GM12892 (cell line): Measurements from ENCODE around the gene PRKN.

Experiments
- DNase-seq: peaks from one replicate; pipeline ENCODE4 v3.0.0; 2011; ENCODE audit not compliant: insufficient read length
- FAIRE-seq: peaks from 2 replicates; lab custom pipeline; 2011; peaks lifted over from hg19 to GRCh38; lab: Jason Lieb, UNC
- POLR2A ChIP-seq: IDR thresholded peaks from 2 replicates; pipeline ENCODE4 v1.6.1; 2011; ENCODE audit warnings: low read depth, low read length, control low read depth
- POLR2AphosphoS5 ChIP-seq: IDR thresholded peaks from 2 replicates; pipeline ENCODE4 v1.6.1; 2011; ENCODE audit warnings: low read depth, low read length, control low read depth
- TAF1 ChIP-seq: IDR thresholded peaks from 2 replicates; pipeline ENCODE4 v1.6.1; 2011; ENCODE audit warnings: low read depth, mild to moderate bottlenecking, control low read depth, low read length, borderline replicate concordance

PRKN gene

DNA sequence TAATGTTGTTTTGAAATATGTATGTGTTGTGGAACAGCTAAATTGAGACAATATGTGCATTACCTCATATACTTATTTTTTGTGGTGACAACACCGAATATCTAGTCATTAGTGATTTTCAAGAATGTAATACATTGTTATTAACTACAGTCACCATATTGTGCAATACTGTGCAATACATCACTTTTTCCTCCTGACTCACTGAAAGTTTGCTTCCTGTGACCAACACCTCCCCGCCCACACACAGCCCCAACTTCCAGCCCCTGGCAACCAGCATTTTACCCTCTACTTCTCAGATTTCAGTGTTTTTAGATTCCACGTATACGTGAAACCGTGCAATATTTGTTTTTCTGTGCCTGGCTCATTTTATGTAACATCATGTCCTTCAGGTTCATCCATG, 627.9 kb downstream of the PRKN start:
- DNase-seq (no peak), FAIRE-seq (no peak)
- TF ChIP-seq POLR2AphosphoS5 (no peak), POLR2A (no peak), TAF1 (no peak)

DNA sequence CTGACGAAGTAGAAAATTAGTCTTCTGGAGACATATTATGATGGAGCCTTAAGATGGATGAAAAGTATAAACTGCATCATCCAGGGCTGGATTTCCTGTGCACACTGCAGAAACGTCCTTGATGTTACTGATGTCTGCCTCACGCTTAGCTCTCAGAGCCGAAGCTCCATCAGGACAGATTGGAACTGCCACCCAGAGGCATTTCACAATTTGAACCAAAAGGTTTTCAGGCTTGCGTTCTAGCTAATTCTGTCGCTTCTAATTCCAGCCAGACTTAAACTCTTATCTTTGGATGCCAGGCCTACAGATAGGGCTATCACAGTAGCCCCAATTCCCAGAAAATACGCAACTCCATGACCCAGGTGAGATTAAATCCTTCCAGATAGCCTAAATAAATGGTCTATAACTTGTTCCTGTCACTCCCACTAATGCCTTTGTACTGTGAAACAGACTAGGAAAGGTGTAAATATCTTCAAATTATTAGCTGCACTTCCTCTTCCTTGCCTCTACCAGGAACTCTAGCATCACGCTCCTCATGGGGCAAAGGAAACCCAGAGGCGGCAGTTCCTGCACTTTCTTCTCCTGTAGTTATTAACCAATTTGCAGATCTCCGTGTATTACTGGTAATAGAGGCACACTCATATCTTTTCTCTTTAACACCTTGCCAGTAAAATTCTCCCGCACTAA, 634.6 kb downstream of the PRKN start:
- no peak for FAIRE-seq
- no peak for TF ChIP-seq POLR2A
- no peak for TF ChIP-seq POLR2AphosphoS5
- TF ChIP-seq TAF1, result no peak
- no peak for DNase-seq

DNA sequence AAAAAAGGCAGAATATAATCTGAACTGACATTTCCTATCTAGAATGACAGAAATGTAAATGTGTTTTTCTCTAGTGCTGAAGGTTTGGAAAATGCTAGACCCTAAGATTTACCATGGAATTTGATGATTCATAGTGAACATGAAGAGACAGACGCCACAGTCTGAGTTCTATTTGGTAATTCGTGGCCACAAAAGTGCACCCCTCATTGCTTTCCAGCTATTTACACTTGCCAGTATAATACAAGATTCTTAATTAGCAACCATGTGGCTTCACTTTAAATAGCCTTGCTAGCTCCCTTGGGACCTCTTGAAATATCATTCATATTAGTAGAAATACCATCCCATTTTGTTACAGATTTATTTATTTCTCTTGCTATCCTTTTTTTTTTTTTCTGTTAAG, 636.8 kb downstream of the PRKN start:
- DNase-seq (no peak), FAIRE-seq (no peak)
- TF ChIP-seq TAF1 (no peak), POLR2AphosphoS5 (no peak), POLR2A (no peak)

DNA sequence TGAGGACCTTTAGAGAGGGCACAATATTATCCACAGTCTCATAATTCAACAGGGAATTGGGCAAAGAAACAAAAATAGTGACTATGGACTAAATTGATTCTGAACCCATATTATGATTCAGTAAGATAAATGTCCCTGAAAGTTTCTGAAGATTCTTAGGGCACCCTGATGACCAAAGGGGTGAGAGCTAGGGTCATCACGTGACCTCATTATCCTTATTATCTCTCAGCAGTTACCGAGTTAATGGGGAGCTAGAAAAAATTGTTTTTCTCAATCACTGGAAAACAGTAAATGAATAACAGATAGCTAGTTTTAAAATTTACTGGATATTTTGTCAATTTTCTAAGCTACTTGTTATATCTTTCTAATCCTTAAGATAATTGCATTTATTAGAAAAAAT, 639.5 kb downstream of the PRKN start:
- no peak for TF ChIP-seq POLR2AphosphoS5
- DNase-seq, result no peak
- no peak for FAIRE-seq

DNA sequence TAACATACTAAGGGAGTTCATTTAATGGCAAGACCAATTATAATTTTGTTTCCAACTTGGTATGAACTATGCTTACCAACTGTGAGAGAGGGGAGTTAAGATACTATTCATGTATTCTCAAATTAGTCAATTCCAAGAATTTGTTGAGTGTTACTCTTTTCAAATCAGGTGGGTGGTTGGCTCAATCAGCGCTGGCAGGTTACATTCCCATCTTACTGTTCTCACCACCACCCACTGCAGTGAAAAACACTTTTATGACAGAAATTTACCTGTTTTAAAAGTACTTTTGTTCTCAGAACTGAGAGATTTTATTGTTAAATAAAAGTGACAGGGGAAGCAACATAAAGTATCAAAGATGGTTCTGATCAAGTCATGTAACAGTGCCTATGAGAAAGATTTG, 642.0 kb downstream of the PRKN start:
- no peak for DNase-seq
- TF ChIP-seq POLR2A (no peak), POLR2AphosphoS5 (no peak), TAF1 (no peak)
- FAIRE-seq, result no peak

DNA sequence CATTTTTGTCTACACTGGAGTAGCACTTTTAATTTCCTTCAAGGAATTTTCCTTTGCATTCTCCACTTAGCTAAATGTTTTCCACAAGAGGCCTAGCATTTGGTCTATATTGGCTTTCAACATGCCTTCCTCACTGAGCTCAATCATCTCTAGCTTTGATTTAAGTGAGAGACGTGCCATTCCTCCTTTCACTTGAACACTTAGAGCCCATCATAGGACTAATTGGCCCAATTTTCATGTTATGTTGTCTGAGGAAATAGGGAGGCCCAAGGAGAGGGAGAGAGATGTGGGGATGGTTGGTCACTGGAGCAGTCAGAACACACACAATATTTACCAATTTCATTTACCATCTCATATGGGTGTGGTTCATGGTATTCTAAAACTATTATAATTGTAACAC, 645.0 kb downstream of the PRKN start:
- TF ChIP-seq POLR2AphosphoS5, result no peak
- no peak for TF ChIP-seq TAF1
- FAIRE-seq (no peak), DNase-seq (no peak)

DNA sequence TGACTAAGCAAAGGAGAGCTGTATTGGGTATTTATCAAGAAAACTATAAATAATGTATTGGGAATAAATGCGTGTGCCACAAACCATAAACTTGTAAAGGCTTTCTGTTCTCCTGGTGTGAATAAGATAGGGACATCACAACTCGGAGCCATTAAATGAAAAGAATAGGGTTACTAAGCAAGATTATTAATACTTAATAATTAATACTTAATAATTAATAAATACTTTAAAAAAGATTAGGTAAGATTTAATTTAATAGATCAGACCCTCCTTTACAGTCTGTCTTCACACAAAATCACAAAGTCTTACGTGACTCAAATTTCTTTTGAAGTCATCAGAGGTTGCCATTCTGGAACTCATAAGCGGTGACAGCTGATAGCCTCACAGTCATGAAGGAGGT, 648.9 kb downstream of the PRKN start:
- DNase-seq, result no peak
- FAIRE-seq, result no peak
- TF ChIP-seq TAF1 (no peak), POLR2A (no peak), POLR2AphosphoS5 (no peak)

DNA sequence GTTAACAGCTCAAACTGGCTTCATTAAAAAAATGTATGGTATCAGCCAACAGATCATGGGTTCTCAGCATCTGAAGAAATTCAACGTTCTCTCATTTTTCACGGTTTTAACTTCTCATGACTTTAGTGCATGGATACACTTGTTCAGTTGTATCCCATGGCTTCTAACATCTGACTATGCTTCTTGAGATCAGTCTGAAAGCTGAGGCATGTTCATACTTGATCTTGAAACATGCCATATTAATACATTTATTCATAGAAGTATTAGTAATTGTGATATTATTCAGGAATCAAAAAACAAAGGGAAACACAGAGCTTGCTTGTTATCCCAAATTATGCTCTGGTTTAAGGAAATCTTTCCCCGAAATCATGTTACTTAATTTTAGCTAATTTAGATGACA, 649.4 kb downstream of the PRKN start:
- DNase-seq, result no peak
- FAIRE-seq, result no peak
- TF ChIP-seq TAF1 (no peak), POLR2A (no peak), POLR2AphosphoS5 (no peak)

DNA sequence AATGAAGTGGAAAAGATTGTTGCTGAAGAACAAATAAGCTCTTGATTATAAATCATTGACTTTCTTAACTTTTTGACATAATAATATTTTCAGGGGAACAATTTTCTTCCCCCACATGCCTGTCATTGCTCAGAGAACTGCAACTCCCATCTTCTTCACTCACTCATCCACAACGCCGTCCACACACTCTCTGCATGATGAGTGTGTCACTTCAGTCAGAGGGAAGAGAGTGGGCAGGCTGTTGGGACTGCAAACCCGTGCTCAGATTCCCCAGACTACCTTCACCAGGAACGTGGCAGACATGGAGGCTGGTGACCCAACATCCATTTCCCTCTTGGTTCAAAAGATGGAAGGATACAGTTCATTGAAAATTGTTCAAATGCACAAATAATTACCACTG, 650.8 kb downstream of the PRKN start:
- TF ChIP-seq TAF1, result no peak
- no peak for TF ChIP-seq POLR2A
- TF ChIP-seq POLR2AphosphoS5, result no peak
- FAIRE-seq, result no peak

DNA sequence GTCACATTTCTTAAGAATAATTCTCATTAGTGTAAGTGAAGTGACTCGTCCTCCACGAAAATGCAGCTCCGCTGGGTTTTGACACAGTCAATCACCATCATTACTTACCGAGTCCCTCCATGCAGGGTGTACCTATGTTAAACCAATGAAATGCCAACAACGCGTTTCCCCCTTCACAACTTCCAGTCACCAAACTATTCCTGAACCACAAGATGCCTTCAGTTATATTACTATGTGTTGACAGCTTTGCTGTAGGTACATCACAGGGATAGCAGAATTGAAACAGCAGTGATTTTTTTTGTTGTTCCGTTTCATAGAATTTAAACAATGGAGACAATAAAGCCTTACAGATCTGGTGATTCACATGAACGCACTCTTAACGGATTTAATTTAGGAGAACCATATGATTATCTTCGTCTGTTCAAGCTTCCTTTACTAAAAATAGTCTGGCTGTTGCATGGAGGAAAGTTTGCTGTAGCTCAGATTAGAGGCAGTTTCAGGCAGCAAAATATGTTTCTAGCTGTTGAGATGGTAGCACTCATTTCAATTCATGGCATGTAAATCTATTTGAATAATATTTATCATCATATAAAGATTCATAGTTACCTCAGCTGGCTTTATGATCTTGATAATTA, 652.8 kb downstream of the PRKN start:
- no peak for DNase-seq
- TF ChIP-seq TAF1 (no peak), POLR2AphosphoS5 (no peak), POLR2A (no peak)
- no peak for FAIRE-seq

More for the DNA sequence above, 650.8 kb downstream of the PRKN start:
- no peak for DNase-seq

DNA sequence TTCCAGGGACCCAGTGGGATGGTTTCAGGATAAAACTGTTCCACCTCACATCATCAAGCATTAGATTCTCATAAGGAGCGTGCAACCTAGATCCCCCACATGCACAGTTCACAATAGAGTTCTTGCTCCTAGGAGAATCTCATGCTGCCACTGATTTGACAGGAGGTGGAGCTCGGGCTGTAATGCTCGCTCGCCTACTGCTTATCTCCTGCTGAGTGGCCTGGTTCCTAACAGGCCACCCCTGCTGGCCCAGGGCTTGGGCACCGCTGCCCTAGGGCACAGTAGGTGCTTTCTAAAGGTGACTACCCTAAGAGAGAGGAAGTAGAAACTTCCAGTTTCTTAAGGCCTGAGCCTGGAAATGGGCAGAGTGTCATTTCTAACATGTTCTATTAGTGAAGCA, 656.9 kb downstream of the PRKN start:
- DNase-seq (no peak), FAIRE-seq (no peak)

DNA sequence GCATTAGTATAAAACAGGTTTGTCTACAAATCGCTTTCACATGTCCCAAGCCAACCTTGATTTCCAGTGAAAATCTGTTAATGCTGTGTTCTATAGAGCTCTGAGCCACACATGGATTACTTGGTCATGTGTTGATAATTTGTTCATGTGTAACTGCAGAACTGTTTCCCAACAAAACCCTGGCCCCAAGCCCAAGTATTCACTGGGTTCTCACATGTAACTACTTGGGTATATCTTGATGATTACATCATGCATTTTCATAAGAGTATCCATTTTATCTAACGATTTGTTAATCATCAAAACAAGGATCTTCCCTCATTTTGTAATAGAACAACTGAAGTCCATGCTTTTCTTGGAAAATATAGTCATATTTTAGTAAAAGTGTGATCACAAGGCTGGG, 657.6 kb downstream of the PRKN start:
- DNase-seq, result no peak
- FAIRE-seq, result no peak
- TF ChIP-seq TAF1 (no peak), POLR2A (no peak)

More for the DNA sequence above, 656.9 kb downstream of the PRKN start:
- TF ChIP-seq TAF1, result no peak
- TF ChIP-seq POLR2AphosphoS5, result no peak
- TF ChIP-seq POLR2A, result no peak
